GM21390 (cell line): Measurements from ENCODE around the gene NDUFC2.
"Not testable (repeated sequence)": the region's sequence is repeated elsewhere in the genome, so short reads cannot be mapped to it uniquely, and the experiment has no call there.

Source experiments
- ATAC-seq: cut with Tn5 transposase; IDR thresholded peaks from one replicate; pipeline ENCODE4 v1.9.1; 2021; ENCODE audit not compliant: unreplicated experiment

NDUFC2 gene

GRCh38 chr11:78032090-78032489 lies 47.6 kb downstream of the NDUFC2 start:
- ATAC-seq = no peak

- peak; percentile 64 for ATAC-seq
Observed at GRCh38 chr11:78031629-78032028, 48.0 kb downstream of the NDUFC2 start.

GRCh38 chr11:78030429-78031325 lies 49.0 kb downstream of the NDUFC2 start:
- no peak for ATAC-seq

GRCh38 chr11:78028423-78028822 lies 51.2 kb downstream of the NDUFC2 start:
- ATAC-seq = not testable (repeated sequence)

GRCh38 chr11:78027759-78028158 lies 51.9 kb downstream of the NDUFC2 start:
- ATAC-seq = no peak

- ATAC-seq = no peak
Observed at GRCh38 chr11:78025378-78025777, 54.3 kb downstream of the NDUFC2 start.

GRCh38 chr11:78023426-78023825 lies 56.2 kb downstream of the NDUFC2 start:
- ATAC-seq = no peak

- ATAC-seq = no peak
Observed at GRCh38 chr11:78022397-78023396, 57.0 kb downstream of the NDUFC2 start, which contains the start of gene KCTD14. Gene KCTD14, minus strand, starts transcription at chr11:78023276. Its CDS starts 27 bp downstream, at chr11:78023249.

GRCh38 chr11:78021611-78022010 lies 58.1 kb downstream of the NDUFC2 start:
- ATAC-seq = no peak

GRCh38 chr11:78020246-78020645 lies 59.4 kb downstream of the NDUFC2 start:
- no peak for ATAC-seq

GRCh38 chr11:78019808-78020207 lies 59.9 kb downstream of the NDUFC2 start:
- no peak for ATAC-seq
